Fibroblast of pulmonary artery (primary cell): ENCODE results near the gene C15orf61.
A peak's percentile ranks its signal among the peaks of the same experiment; 100 is the strongest.

Experiments used
- DNase-seq: peaks from one replicate; pipeline ENCODE4 v3.0.0-alpha.2; 2010; ENCODE audit warnings: low read depth
- H3K4me3 ChIP-seq: replicated peaks from 2 replicates; pipeline ENCODE4 v1.5.1; 2011; ENCODE audit warnings: low read depth, mild to moderate bottlenecking, control low read depth, low read length, moderate library complexity
- CTCF ChIP-seq: IDR thresholded peaks from 2 replicates; pipeline ENCODE4 v1.5.1; 2011; ENCODE audit warnings: mild to moderate bottlenecking, control low read depth, low read length, inconsistent platforms; ENCODE audit errors: missing control alignments

The C15orf61 gene

GRCh38 chr15:67506775-67507747 lies 13.9 kb upstream of the C15orf61 start:
- peak; percentile 70 for DNase-seq
- H3K4me3 ChIP-seq = no peak overlapping the region
- TF ChIP-seq CTCF = no peak

- no peak for DNase-seq
- H3K4me3 ChIP-seq = no peak overlapping the region
- no peak for TF ChIP-seq CTCF
These were observed 12.5 kb upstream of the C15orf61 start for GRCh38 chr15:67508407-67508806.

- no peak overlapping the region for H3K4me3 ChIP-seq
- no peak for TF ChIP-seq CTCF
- DNase-seq = no peak
These were observed 11.0 kb upstream of the C15orf61 start for GRCh38 chr15:67509918-67510317.

- H3K4me3 ChIP-seq = no peak overlapping the region
- DNase-seq = peak; percentile 17
- TF ChIP-seq CTCF = no peak
These were observed 10.2 kb upstream of the C15orf61 start for GRCh38 chr15:67510597-67511190.

- DNase-seq = no peak
- H3K4me3 ChIP-seq = no peak overlapping the region
- no peak for TF ChIP-seq CTCF
These were observed 9.3 kb upstream of the C15orf61 start for GRCh38 chr15:67511606-67512005.

GRCh38 chr15:67512140-67512539 lies 8.8 kb upstream of the C15orf61 start:
- no peak for TF ChIP-seq CTCF
- no peak overlapping the region for H3K4me3 ChIP-seq
- no peak for DNase-seq
